Parathyroid adenoma (tissue), 2 donors: ENCODE measurements around the gene CCDC178.

ENCODE experiments used
- H2AFZ ChIP-seq: fragments of 300-600 bp; sonication (generic); one replicate; pipeline ENCODE4 v1.7.0; 2017; ENCODE audit warnings: antibody characterized with exemption, mild to moderate bottlenecking
- H3K27ac ChIP-seq: fragments of 300-600 bp; sonication (generic); one replicate; pipeline ENCODE4 v1.7.0; 2017
- H3K27me3 ChIP-seq: fragments of 300-600 bp; sonication (generic); one replicate; pipeline ENCODE4 v1.7.0; 2017; ENCODE audit warnings: low read length; ENCODE audit not compliant: control insufficient read depth, insufficient read depth
- H3K36me3 ChIP-seq: fragments of 300-600 bp; sonication (generic); one replicate; pipeline ENCODE4 v1.7.0; 2017; ENCODE audit warnings: low read length; ENCODE audit not compliant: control insufficient read depth, insufficient read depth
- H3K4me1 ChIP-seq: fragments of 300-600 bp; sonication (generic); one replicate; pipeline ENCODE4 v1.7.0; 2017; ENCODE audit warnings: control low read depth
- H3K4me2 ChIP-seq: fragments of 300-600 bp; sonication (generic); one replicate; pipeline ENCODE4 v1.7.0; 2017; ENCODE audit warnings: low read length
- H3K4me3 ChIP-seq: fragments of 300-600 bp; sonication (generic); one replicate; pipeline ENCODE4 v1.7.0; 2017; ENCODE audit warnings: low read depth, low read length
- H3K79me2 ChIP-seq: fragments of 300-600 bp; sonication (generic); one replicate; pipeline ENCODE4 v1.7.0; 2017; ENCODE audit warnings: control low read depth
- H3K9ac ChIP-seq: fragments of 300-600 bp; sonication (generic); one replicate; pipeline ENCODE4 v1.7.0; 2017; ENCODE audit warnings: mild to moderate bottlenecking
- H3K9me3 ChIP-seq: fragments of 300-600 bp; sonication (generic); one replicate; pipeline ENCODE4 v1.7.0; 2017; ENCODE audit warnings: low read length; ENCODE audit not compliant: control insufficient read depth
- CTCF ChIP-seq: fragments of 300-600 bp; sonication (generic); IDR thresholded peaks from one replicate; pipeline ENCODE4 v1.7.0; 2017; ENCODE audit warnings: antibody characterized with exemption, mild to moderate bottlenecking
- donor health status: primary hyperparathyroidism.

Gene CCDC178

GRCh38 chr18:33076601-33077000, 363.9 kb downstream of the CCDC178 start:
- Histone ChIP-seq H3K79me2 (no peaks in the 10 kb centered on the region), H3K4me3 (no peak overlapping the region), H3K27me3 (no peaks in the 10 kb centered on the region), H3K36me3 (no peaks in the 10 kb centered on the region), H3K27ac (no peak overlapping the region), H3K9ac (no peak overlapping the region), H3K4me1 (no peaks in the 10 kb centered on the region), H2AFZ (no peak overlapping the region), H3K9me3 (no peaks in the 10 kb centered on the region), H3K4me2 (no peak overlapping the region)
- no peak for TF ChIP-seq CTCF

DNA sequence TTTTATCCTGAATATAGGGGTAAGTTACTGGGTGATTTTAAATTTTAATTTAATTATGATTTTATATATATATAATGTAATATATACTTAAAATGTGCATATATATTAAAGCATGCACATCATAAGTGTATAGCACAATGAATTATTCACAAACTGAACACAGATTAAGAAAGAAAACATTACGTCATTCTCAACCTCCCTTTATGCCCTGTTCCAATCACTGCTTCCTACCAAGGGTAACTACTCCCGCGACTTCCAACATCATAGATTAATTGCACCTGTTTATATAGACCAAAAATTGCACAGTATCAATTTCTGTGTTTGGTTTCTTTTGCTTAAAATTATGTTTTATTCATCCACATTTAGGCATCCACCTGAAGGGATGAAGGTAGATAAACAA, 366.4 kb downstream of the CCDC178 start:
- no peaks in the 10 kb centered on the region for H3K36me3 ChIP-seq
- H2AFZ ChIP-seq = no peak overlapping the region
- no peaks in the 10 kb centered on the region for H3K27me3 ChIP-seq
- H3K4me1 ChIP-seq = no peaks in the 10 kb centered on the region
- H3K9ac ChIP-seq = no peak overlapping the region
- H3K4me2 ChIP-seq = no peak overlapping the region
- TF ChIP-seq CTCF = no peak
- H3K4me3 ChIP-seq = no peak overlapping the region
- H3K27ac ChIP-seq = no peak overlapping the region
- H3K79me2 ChIP-seq = no peaks in the 10 kb centered on the region
- H3K9me3 ChIP-seq = no peaks in the 10 kb centered on the region

GRCh38 chr18:33062834-33063364, 377.6 kb downstream of the CCDC178 start:
- Histone ChIP-seq H3K9ac (no peak overlapping the region), H2AFZ (no peak overlapping the region), H3K27me3 (no peaks in the 10 kb centered on the region), H3K4me2 (peak overlapping the region; percentile 27), H3K4me3 (no peak overlapping the region), H3K79me2 (no peaks in the 10 kb centered on the region), H3K9me3 (no peaks in the 10 kb centered on the region), H3K4me1 (no peaks in the 10 kb centered on the region), H3K27ac (no peak overlapping the region), H3K36me3 (no peaks in the 10 kb centered on the region)
- no peak for TF ChIP-seq CTCF

GRCh38 chr18:33052886-33053285, 387.6 kb downstream of the CCDC178 start:
- Histone ChIP-seq H3K36me3 (no peaks in the 10 kb centered on the region), H3K4me1 (no peaks in the 10 kb centered on the region), H2AFZ (no peak overlapping the region), H3K79me2 (no peaks in the 10 kb centered on the region), H3K27ac (no peak overlapping the region), H3K9me3 (no peaks in the 10 kb centered on the region), H3K4me2 (no peak overlapping the region), H3K9ac (no peak overlapping the region), H3K4me3 (no peak overlapping the region), H3K27me3 (no peaks in the 10 kb centered on the region)
- no peak for TF ChIP-seq CTCF

DNA sequence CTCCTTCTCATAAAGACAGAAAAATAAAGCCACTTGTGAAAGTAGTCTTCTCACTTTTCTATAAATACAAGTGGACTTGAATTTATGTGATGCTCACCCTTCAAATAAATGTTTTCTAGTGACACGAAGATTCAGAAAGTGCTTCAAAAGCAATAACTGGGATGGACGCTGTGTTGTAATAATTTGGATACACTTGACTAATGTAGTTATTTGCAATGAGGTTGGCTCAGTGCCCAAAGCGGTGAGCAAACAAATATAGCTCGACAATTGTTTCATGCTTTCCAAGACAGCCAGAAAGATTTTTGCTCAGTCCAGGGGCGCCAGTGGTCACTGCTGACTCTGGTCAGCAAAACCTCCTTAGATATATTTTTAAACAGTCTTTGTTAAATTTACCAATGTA, 389.1 kb downstream of the CCDC178 start:
- Histone ChIP-seq H3K9me3 (no peaks in the 10 kb centered on the region), H3K4me2 (no peak overlapping the region), H3K4me1 (no peaks in the 10 kb centered on the region), H3K27me3 (no peaks in the 10 kb centered on the region), H3K36me3 (no peaks in the 10 kb centered on the region), H3K9ac (no peak overlapping the region), H2AFZ (no peak overlapping the region), H3K27ac (no peak overlapping the region), H3K4me3 (no peak overlapping the region), H3K79me2 (no peaks in the 10 kb centered on the region)
- no peak for TF ChIP-seq CTCF
